HepG2 (cell line): Measurements from ENCODE around the gene CD4. TPM values are rescaled to one million over a fixed set of nuclear protein-coding genes. Genes with fewer than 3 reads are reported as not detected.

Experiments used
- ATAC-seq: fragments of 200-7000 bp; cut with Tn5 transposase; 3 replicates; pipeline ENCODE4 v1.9.1; 2020; ENCODE audit warnings: mild to moderate bottlenecking, moderate library complexity
- BruUV-seq: library from RNA; stranded (reverse); fragments of 400-500 nt; replicated peaks from 2 replicates; lab custom pipeline; 2021; lab: Mats Ljungman, UMichigan
- CTCF ChIA-PET: fragments of 300-600 bp; formaldehyde crosslinking; extraction: SDS; loops from one replicate; lab custom pipeline; 2021; ENCODE audit warnings: low total read pairs, inconsistent platforms, low intra/inter-chr PET ratio; lab: Yijun Ruan, JAX
- POLR2A ChIA-PET: fragments of 350-600 bp; sonication (Branson Sonifier 250); formaldehyde crosslinking; loops from one replicate; lab custom pipeline; 2020; ENCODE audit warnings: antibody characterized with exemption, inconsistent platforms; lab: Yijun Ruan, JAX
- DNase-seq: peaks from one replicate; pipeline ENCODE4 v3.0.0-alpha.2; 2015; ENCODE audit warnings: low spot score
- FAIRE-seq: peaks from 3 replicates; lab custom pipeline; 2011; peaks lifted over from hg19 to GRCh38; lab: Jason Lieb, UNC
- H2AFZ ChIP-seq: one replicate; pipeline ENCODE4 v1.6.1; 2011; ENCODE audit warnings: low read length, inconsistent platforms
- H3K27ac ChIP-seq: fragments of 300-600 bp; 3 replicates; pipeline ENCODE4 v1.8.0; 2011; ENCODE audit warnings: mixed run types, mild to moderate bottlenecking, mixed read lengths, low read length, inconsistent platforms; ENCODE audit not compliant: insufficient read depth; ENCODE audit errors: extremely low read length
- H3K27me3 ChIP-seq, 2 experiments: fragments of 200-600 bp in 1 of 2; 2 replicates in 1 of 2; 3 replicates in 1 of 2; pipeline versions ENCODE4 v1.6.0 to v1.8.0; 2011; ENCODE audit warnings: low read length in 2 of 2, mild to moderate bottlenecking in 2 of 2, moderate library complexity in 2 of 2, inconsistent platforms in 1 of 2; ENCODE audit not compliant: insufficient read depth in 2 of 2, control insufficient read depth in 1 of 2
- H3K36me3 ChIP-seq, 2 experiments: fragments of 200-600 bp in 1 of 2; replicated peaks in 1 of 2; 2 replicates in 1 of 2; 3 replicates in 1 of 2; pipeline versions ENCODE4 v1.5.1 to v1.8.0; 2011; ENCODE audit warnings: low read length in 2 of 2, inconsistent platforms in 1 of 2; ENCODE audit not compliant: insufficient read depth in 2 of 2, control insufficient read depth in 1 of 2
- H3K4me1 ChIP-seq: 2 replicates; pipeline ENCODE4 v1.5.1; 2012; ENCODE audit warnings: low read length, inconsistent platforms; ENCODE audit not compliant: insufficient read depth
- H3K4me2 ChIP-seq: 2 replicates; pipeline ENCODE4 v1.6.0; 2011; ENCODE audit warnings: low read depth, low read length, inconsistent platforms
- H3K4me3 ChIP-seq, 3 experiments: fragments of 200-600 bp in 1 of 3; sonication (generic), shearing (Covaris generic) in 1 of 3; replicated peaks in 1 of 3; 2 replicates each; pipeline ENCODE4 v1.5.1; 2011 to 2016; ENCODE audit warnings: low read length in 3 of 3, inconsistent platforms in 2 of 3, low read depth in 2 of 3, mild to moderate bottlenecking in 2 of 3, control low read depth in 1 of 3, mixed read lengths in 1 of 3; ENCODE audit not compliant: insufficient read depth in 1 of 3
- H3K79me2 ChIP-seq: one replicate; pipeline ENCODE4 v1.6.1; 2011; ENCODE audit warnings: low read length, inconsistent platforms; ENCODE audit not compliant: insufficient read depth
- H3K9ac ChIP-seq: 2 replicates; pipeline ENCODE4 v1.6.0; 2011; ENCODE audit warnings: mild to moderate bottlenecking, low read depth, low read length, inconsistent platforms; ENCODE audit not compliant: insufficient read depth
- H3K9me3 ChIP-seq: 2 replicates; pipeline ENCODE4 v1.5.1; 2012; ENCODE audit warnings: mild to moderate bottlenecking, low read length
- H4K20me1 ChIP-seq: 2 replicates; pipeline ENCODE4 v1.6.0; 2011; ENCODE audit warnings: inconsistent platforms, mild to moderate bottlenecking, low read length, moderate library complexity; ENCODE audit not compliant: insufficient read depth
- ATF7 ChIP-seq, 2 experiments: fragments of 450-650 bp in 1 of 2; sonication (generic) in 1 of 2; formaldehyde crosslinking in 1 of 2; IDR thresholded peaks; 2 replicates each; pipeline versions ENCODE4 v1.4.0 to v1.6.1; 2016 to 2020; ENCODE audit warnings: antibody characterized with exemption in 1 of 2, mild to moderate bottlenecking in 1 of 2, missing genetic modification reagents in 1 of 2
- BCLAF1 ChIP-seq: fragments of 450-650 bp; IDR thresholded peaks from 2 replicates; pipeline ENCODE4 v1.6.1; 2017; ENCODE audit warnings: mild to moderate bottlenecking
- CBX5 ChIP-seq: sonication (generic); formaldehyde crosslinking; IDR thresholded peaks from 2 replicates; pipeline ENCODE4 v1.4.0; 2020; ENCODE audit warnings: missing genetic modification reagents, borderline replicate concordance
- DZIP1 ChIP-seq: sonication (generic); formaldehyde crosslinking; IDR thresholded peaks from 2 replicates; pipeline ENCODE4 v1.5.0; 2020; ENCODE audit warnings: mild to moderate bottlenecking, missing genetic modification reagents
- MEIS1 ChIP-seq: sonication (generic); formaldehyde crosslinking; IDR thresholded peaks from 2 replicates; pipeline ENCODE4 v1.9.0; 2021; ENCODE audit warnings: mild to moderate bottlenecking, missing genetic modification reagents, moderate library complexity, borderline replicate concordance
- NR2F6 ChIP-seq, 2 experiments: IDR thresholded peaks; 2 replicates each; pipeline ENCODE4 v1.6.1; 2016; ENCODE audit warnings: antibody characterized with exemption in 1 of 2, mild to moderate bottlenecking in 1 of 2
- PAXIP1 ChIP-seq: sonication (generic); formaldehyde crosslinking; conservative IDR thresholded peaks from 2 replicates; pipeline ENCODE4 v1.4.0; 2020; ENCODE audit warnings: mild to moderate bottlenecking, missing genetic modification reagents, moderate library complexity
- RBAK ChIP-seq: sonication (generic); formaldehyde crosslinking; IDR thresholded peaks from 2 replicates; pipeline ENCODE4 v1.5.1; 2020; ENCODE audit warnings: mild to moderate bottlenecking, missing genetic modification reagents
- RELA ChIP-seq: sonication (generic); formaldehyde crosslinking; IDR thresholded peaks from 2 replicates; pipeline ENCODE4 v1.4.0; 2020; ENCODE audit warnings: missing genetic modification reagents
- RXRA ChIP-seq: sonication (generic); formaldehyde crosslinking; IDR thresholded peaks from 2 replicates; pipeline ENCODE4 v1.5.1; 2020; ENCODE audit warnings: missing genetic modification reagents
- SAP130 ChIP-seq: IDR thresholded peaks from 2 replicates; pipeline ENCODE4 v1.6.1; 2016; ENCODE audit warnings: low read depth
- SATB2 ChIP-seq: sonication (generic); formaldehyde crosslinking; IDR thresholded peaks from 2 replicates; pipeline ENCODE4 v1.5.0; 2020; ENCODE audit warnings: missing genetic modification reagents
- SRSF1 ChIP-seq: fragments of 200-400 bp; formaldehyde crosslinking; optimal IDR thresholded peaks from 2 replicates; pipeline ENCODE3; 2017; ENCODE audit warnings: mild to moderate bottlenecking, low read depth, low read length, moderate library complexity
- TARDBP ChIP-seq: sonication (generic); formaldehyde crosslinking; IDR thresholded peaks from 2 replicates; pipeline ENCODE4 v1.8.0; 2022; ENCODE audit warnings: mild to moderate bottlenecking, missing genetic modification reagents
- ZNF225 ChIP-seq: sonication (generic); formaldehyde crosslinking; IDR thresholded peaks from 2 replicates; pipeline ENCODE4 v1.4.0; 2020; ENCODE audit warnings: mild to moderate bottlenecking, missing genetic modification reagents
- ZNF235 ChIP-seq: sonication (generic); formaldehyde crosslinking; IDR thresholded peaks from 2 replicates; pipeline ENCODE4 v1.8.1; 2023; ENCODE audit warnings: mild to moderate bottlenecking, missing genetic modification reagents, borderline replicate concordance
- ZNF761 ChIP-seq: sonication (generic); formaldehyde crosslinking; conservative IDR thresholded peaks from 2 replicates; pipeline ENCODE4 v1.4.0; 2020; ENCODE audit warnings: mild to moderate bottlenecking, missing genetic modification reagents
- WGBS: methylation state at CpG from one replicate; pipeline ENCODE4 v1.1.6; 2017; ENCODE audit warnings: low lambda C conversion rate; 5-methylcytosine and 5-hydroxymethylcytosine counted together
- in situ Hi-C: cut with HindIII; loops from 2 replicates; pipeline ENCODE4 v1.10.0; 2017; ENCODE audit warnings: low pct_unique_long_range_greater_than_20kb; ENCODE audit not compliant: extremely low pct_ligation_motif_present
- intact Hi-C: fragments of 100-400 bp; cut with micrococcal nuclease; formaldehyde crosslinking; loops from one replicate; pipeline ENCODE4 v1.10.0; 2022; ENCODE audit not compliant: unreplicated experiment
- polyA plus RNA-seq, 8 experiments: library from polyadenylated mRNA; depleted of rRNA in 3 of 8; stranded (reverse) in 7 of 8; unstranded in 1 of 8; fragments of >200 nt; fragmentation: Illumina TruSeq in 4 of 8; extraction: Trizol in 4 of 8; gene quantifications; 2 replicates each; pipeline versions ENCODE4 v1.2.1 to v1.2.3, GENCODE V29; 2011 to 2016; ENCODE audit warnings: low read depth in 4 of 8, missing spikeins in 1 of 8, mixed read lengths in 1 of 8; ENCODE audit not compliant: insufficient read depth in 1 of 8
- total RNA-seq, 5 experiments: library from RNA; depleted of rRNA; stranded (reverse); fragments of >200 nt; fragmentation: Illumina TruSeq; extraction: Trizol; gene quantifications; 2 replicates each; pipeline ENCODE4 v1.2.3, GENCODE V29; 2016; ENCODE audit warnings: low read depth in 1 of 5

The CD4 gene
- total and polyA plus RNA-seq, 2 of the 13 experiments (the other 11 are each of a cell fraction or from before 2014, with no cell fraction given) = 0.07 to 0.95 TPM

- CTCF ChIA-PET = no interaction called here
- WGBS = 30% methylated on average over 4 of the region's 4 CpGs
- Histone ChIP-seq H3K27me3 (no peaks in the 10 kb centered on the region), H3K36me3 (no peaks in the 10 kb centered on the region), H3K79me2 (no peaks in the 10 kb centered on the region), H4K20me1 (no peaks in the 10 kb centered on the region), H3K27ac (peak overlapping the region; percentile 0), H3K4me2 (peak overlapping the region; percentile 38), H3K4me1 (peaks cover 58% of the 10 kb centered on the region), H2AFZ (no peak overlapping the region), H3K9me3 (no peaks in the 10 kb centered on the region), H3K4me3 (no peak overlapping the region), H3K9ac (no peak overlapping the region)
- BruUV-seq = no TSS peak
- ATAC-seq (peak; percentile 21), DNase-seq (peak; percentile 49), FAIRE-seq (no peak)
- intact Hi-C loops = no loop called here
- POLR2A ChIA-PET = interaction anchor here (1.1 kb wide), 1 partner anchor 32 kb away, joined by 3 read pairs; the partner anchor contains the start of gene P3H3
- in situ Hi-C loops = no loop called here
- TF ChIP-seq DZIP1 (no peak), RXRA (CRISPR knock-in tag) (peak; percentile 29; the same call in 1 of the 2 replicates), ATF7 (IDR thresholded peaks at IDR 0.05) (no peak), ATF7 (CRISPR knock-in tag; IDR thresholded peaks at IDR 0.05) (no peak), ZNF235 (no peak), CBX5 (CRISPR knock-in tag) (no peak), SATB2 (CRISPR knock-in tag) (no peak), RELA (CRISPR knock-in tag) (no peak), NR2F6 (IDR thresholded peaks at IDR 0.05) (no peak), NR2F6 (CRISPR knock-in tag; IDR thresholded peaks at IDR 0.05) (peak; percentile 39; the same call in 1 of the 2 replicates), PAXIP1 (CRISPR knock-in tag) (peak; percentile 54), TARDBP (CRISPR knock-in tag) (no peak), ZNF225 (no peak), SRSF1 (no peak), RBAK (CRISPR knock-in tag) (no peak), MEIS1 (CRISPR knock-in tag) (peak; percentile 25; the same call in 1 of the 2 replicates), BCLAF1 (no peak), ZNF761 (no peak), SAP130 (CRISPR knock-in tag) (0 out of 2 replicates have a peak, but pooled peaks have one; percentile 11)
These were observed 7.2 kb downstream of the CD4 start for GRCh38 chr12:6796576-6796975.
